MV-4-11 (cell line): Measurements from ENCODE around the gene GRK6.

ENCODE experiments used
- DNase-seq: peaks from one replicate; lab custom pipeline; 2025; lab: John Stamatoyannopoulos, UW

GRK6 gene

DNA sequence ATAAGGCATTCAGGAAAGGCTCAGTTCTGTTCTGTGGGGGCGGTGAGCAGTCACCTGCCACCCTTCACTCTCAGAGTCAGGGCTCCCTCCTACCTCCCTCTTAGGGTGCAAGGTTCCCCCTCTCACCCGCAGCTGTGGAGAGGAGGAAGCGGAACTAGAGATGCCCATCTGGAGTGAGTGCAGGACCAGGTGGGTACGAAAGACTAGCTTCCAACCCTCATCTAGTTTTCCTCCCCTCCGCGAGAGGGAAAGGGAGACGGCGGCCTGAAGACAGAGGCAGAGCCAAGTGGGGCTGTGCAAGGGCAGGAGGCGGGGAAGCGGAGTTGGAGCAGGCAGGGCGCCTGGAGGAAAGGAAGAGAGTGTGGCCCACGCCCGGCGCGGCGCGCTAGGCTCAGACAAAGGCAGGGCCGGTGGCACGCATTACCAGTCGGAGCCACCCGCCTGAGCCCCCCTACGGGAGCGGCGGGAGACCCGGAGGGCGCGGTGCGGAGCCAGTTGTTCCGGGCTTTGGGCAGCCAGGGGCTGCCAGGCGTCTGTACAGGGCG lies 27.4 kb downstream of the GRK6 start:
- peak; percentile 45 for DNase-seq

DNA sequence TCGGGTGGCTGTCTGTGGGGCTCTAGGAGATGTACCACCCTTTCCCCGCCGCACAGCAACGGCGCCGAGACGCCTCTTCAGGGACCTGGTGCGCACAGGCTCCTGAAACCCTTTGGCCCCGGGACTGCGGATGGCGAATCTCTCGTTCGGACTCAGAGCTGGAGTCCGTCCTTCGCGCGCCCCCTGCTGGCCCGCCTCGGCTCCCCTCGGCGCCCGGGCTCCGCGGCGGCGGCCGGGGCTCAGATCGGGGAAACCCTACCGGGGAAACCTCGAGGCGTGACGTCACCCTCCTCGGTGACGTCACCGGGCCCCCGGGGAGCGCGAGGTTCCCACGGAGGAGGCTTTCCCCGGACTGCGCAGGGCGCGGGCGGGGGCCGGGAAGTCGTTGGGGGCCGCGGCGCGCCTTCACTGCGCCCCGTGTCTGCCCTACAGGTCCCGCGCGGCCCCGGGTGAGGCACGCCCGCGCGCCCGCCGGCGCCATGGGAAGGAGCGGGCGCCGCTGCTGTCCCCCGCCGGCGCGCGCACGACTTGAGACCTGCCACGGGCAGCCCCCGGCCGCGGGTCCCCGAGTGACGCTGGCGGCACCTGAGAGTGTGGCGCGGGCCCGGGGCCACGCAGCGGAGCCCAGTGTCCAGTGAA lies 28.0 kb downstream of the GRK6 start:
- DNase-seq, result peak; percentile 82

DNA sequence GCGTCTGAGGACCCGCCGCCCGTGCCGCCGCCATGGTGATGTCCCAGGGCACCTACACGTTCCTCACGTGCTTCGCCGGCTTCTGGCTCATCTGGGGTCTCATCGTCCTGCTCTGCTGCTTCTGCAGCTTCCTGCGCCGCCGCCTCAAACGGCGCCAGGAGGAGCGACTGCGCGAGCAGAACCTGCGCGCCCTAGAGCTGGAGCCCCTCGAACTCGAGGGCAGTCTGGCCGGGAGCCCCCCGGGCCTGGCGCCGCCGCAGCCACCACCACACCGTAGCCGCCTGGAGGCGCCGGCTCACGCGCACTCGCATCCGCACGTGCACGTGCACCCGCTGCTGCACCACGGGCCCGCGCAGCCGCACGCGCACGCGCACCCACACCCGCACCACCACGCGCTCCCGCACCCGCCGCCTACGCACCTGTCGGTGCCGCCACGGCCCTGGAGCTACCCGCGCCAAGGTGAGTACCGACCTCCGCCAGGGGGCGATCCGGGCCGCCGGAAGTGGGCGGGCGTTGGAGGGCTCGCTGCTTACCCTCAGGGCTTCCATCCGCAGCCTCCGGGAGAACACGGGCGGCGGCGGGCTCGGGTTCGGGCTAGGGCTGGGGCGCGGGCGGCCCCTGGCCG lies 28.7 kb downstream of the GRK6 start:
- DNase-seq, result peak; percentile 49

DNA sequence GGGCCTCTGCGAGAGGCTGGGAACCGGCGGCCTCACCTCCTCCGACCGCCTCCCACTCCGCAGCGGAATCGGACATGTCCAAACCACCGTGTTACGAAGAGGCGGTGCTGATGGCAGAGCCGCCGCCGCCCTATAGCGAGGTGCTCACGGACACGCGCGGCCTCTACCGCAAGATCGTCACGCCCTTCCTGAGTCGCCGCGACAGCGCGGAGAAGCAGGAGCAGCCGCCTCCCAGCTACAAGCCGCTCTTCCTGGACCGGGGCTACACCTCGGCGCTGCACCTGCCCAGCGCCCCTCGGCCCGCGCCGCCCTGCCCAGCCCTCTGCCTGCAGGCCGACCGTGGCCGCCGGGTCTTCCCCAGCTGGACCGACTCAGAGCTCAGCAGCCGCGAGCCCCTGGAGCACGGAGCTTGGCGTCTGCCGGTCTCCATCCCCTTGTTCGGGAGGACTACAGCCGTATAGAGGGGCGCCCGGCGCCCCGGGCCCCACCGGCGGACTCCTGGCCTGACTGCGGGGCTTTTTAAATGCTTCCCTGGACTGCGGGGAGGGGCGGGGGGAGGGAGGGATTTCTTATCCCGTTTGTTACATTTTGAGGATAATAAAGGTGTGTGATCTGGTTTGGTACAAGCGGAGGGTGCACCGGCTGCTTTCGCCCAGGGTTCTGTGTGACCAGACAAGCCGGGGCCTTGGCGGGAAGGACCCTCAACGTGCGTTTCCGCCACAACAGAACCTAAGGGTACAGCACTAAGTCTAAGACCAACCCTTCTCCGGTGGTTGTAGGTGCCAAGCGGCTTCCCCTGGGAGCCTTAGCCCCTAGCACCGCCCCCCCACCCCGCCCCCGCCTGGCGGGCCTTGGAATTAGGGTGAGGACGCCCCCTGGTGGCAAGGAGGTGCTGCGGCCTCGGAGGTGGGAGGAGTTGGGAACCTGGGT lies 29.4 kb downstream of the GRK6 start:
- peak; percentile 73 for DNase-seq

DNA sequence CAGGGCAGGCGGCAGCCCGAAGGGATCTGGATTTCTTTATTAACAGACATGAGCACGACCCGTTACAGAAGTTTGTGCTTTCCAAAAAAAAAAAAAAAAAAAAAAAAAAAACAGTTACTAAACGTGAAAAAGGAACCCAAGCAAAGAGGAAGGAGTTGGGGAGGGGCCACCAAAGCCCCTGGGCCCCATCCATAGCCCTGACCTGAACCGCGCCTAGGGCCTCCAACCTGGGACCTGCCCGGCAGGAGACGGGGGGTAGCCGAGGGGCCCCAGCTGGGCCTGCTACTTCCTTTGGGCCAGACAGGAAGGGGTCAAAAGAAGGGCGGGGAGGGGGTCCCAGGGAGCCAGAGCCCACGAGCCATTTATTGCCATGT lies 30.1 kb downstream of the GRK6 start:
- DNase-seq, result no peak

DNA sequence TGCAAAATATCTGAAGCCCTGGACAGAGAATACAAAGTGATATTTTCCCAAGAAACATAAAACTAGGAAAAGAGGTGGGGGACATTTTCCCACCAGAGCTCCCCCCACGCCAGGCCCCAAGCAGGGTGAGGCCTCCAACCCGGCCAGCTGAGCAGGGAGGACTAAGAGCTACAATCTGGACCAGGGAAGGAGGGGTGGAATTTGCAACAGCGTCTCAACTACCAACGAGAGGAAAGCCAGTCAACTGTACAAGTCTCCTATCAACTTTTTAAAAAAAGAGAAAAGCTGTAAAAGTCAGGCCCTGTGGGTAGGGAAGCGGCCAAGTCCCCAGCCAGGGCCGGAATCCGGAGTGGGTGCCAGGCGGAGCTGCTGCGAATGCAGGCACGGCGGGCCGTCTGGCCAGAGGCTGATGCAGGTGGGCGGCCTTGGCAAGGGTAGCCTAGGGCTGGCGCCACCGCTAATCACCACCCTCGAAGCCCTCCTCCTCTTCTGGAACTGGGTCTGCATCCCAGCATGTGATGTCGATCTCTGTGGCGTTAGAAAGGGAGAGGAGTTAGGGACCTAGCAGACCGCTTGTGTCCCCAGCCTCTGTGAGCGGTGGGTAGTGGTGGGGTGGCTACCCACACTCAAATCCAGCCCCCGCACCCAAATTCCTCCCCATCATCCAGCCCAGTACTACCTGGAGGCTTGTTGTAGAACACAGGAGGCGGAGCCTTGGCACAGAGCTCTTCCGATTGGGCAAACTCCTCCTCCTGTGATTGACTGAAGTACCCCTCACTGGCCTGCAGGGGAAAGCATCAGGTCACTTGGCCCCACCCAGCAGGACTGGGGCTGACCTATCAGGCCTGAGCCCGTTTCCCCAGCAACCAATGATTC lies 30.7 kb downstream of the GRK6 start:
- DNase-seq, result peak; percentile 98

DNA sequence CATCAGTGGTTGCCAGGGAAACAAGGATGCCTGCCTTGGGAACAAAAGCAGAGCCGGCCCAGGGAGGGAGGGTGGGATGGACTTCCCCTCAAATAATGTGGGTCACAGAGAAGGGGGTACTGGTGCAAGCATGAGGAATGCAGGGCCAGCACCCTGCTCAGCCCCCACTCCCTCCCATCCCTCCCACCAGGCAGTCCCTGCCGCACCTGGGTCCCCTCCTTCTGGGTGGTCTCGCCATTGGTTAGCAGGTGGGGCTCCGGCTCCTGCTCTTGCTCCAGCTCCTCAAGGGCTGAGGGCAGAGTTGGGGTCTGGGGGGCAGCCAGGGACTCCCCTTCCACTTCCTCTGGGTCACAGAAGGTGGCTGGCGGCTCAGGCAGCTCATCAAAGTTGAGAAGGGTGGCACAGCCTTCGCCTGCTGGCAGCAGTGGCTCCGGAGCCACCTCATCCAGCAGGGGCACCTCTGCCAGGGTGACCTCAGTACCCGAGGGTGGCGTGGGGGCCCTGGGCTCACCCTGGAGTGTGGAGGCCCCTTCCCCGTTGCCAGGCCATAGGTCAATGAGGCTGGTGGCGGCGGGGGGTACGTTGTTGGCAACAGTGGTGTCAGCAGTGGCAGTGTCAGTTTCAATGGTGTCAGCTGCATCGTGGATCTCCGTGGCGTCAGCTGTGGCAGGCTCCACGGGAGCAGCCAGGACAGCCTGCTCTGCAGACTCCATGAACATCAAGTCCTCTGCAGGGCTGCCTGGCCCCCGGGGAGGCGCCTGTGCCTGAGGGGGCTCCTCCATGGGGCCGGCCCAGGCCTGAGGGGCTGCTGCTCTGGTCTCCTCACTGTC lies 31.6 kb downstream of the GRK6 start:
- no peak for DNase-seq

DNA sequence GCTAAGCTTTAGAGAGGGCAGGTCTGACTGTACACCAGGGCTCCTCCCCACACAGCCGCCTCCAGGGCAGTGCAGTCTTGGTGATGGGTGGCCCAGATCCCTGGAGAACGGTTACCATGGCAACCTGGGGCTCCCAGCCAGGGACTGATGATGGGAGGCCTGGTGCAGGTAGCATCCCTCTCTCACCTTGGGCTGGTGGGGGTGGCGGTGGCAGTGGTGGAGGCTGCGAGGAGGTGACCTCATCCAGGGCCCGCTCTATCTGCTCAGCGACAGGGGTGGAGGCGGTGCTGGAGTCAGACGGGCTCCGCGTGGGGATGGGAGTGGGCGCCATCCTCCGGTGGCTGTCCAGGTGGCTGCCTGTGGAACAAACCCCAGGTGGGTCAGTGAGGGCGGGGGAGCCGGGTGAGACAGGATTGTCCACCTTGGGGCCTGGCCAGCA lies 32.5 kb downstream of the GRK6 start:
- no peak for DNase-seq

DNA sequence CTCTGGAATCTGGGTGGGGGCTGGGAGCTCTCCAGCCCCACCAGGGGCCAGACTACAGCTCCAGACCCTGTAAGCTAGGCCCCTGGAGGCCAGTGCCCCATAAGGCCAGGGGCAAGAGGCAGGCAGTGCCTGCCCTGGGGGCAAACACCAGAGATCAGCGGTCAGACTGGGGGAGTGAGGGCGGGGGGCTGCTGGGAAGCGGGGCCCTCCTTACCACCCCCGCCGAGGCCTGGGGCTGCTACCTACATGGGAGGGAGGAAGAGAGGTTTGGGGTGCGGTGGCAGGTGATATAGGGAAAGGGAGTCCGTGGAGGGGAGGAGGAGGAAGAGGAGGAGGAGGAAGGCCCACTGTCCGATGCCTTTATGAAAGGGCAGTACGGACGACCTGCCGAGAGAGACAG lies 32.9 kb downstream of the GRK6 start:
- DNase-seq, result no peak

DNA sequence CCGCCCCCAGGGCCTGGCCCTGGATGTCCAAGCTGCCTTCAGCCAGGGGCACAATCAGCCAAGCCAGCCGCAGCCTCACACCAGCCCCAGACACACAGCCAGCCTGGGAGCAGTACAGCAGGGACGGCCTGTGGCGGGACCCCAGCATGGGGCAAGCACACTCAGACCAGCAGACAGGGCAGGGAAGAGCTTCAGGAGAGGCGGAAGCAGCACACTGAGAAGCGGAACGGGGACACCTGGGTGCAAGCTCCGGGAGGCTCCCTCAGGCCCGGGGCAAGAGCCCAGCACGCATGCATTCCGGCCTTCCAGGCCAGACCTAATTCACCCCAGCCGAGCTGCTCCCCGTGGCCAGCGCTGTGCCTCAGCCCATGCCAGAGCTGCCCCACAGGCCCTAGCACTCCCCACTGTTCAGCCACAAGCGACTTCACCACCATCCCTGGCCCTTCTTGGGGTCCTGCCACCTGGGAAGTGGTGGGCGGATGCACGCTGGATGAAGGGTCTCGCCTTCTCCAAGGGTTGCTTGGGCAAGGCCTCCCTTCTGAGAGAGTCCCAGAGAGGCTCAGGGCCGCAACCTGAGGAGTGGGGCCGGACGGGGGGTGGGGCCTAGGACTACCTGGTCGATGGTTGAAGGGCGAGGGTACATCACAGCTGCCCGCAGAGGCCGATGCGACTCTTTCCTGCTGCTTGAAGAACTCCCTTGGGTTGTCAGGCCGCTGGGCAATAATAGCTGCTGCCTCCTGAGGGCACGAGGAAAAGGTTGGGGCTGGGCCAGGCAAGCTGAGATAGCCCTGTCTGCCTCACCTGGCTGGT lies 33.5 kb downstream of the GRK6 start:
- no peak for DNase-seq

DNA sequence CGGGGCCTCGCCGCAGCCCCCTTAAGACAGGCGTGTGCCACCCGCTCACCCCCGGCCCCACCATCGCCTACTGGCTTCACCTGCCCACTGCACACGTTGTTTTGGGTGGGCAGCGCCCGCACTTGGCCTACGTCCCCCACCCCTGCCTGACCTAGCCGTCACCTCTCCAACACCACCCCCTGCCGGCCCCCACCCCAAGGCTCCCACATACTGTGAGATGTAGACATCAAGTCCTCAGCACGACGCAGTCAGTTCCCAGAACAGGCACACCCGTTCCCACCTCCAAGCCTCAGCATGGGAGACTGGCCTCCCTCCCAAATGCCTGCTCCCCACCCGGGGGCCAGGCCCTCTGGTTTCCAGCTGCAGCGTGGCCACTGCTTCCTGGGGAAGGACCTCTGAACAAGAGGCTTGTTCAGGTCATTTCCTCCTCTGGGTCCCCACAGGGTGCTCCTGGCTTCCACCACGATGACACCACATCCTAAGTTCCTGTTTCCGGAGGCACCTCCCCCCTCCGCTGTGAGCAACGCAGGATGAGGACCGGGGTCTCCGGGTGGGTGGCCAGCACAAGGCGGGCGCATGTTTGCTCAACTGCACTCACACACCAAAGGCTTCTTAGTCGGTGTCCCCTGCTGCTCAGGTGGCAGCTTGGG lies 35.7 kb downstream of the GRK6 start:
- peak; percentile 83 for DNase-seq

DNA sequence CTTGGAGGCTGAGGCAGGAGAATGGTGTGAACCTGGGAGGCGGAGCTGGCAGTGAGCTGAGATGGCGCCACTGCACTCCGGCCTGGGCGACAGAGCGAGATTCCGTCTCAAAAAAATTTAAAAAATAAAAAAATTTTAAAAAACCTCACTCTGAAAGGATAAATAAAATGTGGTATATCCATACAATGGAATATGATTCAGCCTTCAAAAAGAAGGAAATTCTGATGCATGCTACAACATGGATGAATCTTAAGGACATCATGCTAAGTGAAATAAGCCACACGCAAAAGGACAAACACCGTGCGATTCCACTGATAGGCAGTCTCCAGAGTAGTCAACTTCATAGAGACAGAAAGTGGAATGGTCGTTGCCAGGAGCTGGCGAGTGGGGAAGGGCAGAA lies 38.6 kb downstream of the GRK6 start:
- DNase-seq, result no peak

DNA sequence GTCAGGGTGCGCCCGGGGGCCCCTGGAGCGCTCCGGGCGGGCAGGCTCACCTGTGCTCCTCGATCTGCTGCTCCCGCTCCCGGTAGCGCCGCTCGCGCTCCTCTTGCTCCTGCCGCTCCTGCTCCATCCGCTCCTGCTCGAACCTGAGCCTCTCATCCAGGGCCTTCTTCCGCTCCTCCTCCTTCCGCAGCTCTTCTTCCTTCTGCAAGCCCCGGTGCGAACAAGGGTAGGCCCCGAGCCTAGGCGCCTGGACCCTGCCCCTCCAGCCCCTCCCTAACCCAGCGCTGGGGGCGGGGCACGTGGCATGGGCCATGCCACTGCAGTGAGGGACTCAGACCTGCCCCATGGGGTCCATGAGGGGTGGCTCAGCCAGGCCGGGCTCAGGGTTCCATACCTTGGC lies 40.4 kb downstream of the GRK6 start:
- no peak for DNase-seq

DNA sequence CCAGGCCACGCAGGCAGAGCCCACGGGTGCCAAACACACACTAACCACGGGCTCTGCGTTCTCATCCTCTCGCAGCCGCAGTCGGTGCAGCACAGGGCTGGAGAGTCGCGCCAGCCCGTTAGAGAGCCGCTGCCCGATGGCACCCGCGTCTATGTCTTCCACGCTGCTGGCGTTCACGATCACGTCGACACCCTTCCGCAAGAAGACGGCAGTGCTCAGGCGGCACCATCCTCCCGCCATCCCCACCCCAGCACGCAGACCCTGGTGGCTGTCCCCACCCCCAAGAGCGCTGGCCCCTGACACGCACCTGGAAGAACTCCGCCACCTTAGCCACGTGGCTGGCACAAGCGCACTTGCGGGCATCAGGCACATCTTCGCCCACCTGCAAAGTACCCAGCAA lies 41.0 kb downstream of the GRK6 start:
- no peak for DNase-seq

DNA sequence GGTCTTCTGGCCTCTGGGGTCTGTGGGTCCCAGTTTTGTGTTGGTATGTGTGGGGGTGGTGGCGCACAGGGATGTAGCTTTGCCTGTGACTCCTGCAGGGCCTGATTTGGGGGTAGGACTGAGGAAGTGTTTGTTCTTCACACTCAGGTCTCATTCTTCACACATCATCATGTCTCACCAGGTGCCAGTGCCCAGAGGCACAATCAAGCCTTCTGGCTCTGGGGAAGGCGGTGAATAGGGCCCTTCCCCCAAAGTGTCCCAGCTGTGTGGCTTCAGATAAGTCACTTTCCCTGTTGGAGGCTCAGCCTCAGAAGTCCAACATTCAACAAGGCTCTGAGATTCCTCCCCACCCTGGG lies 41.8 kb downstream of the GRK6 start:
- no peak for DNase-seq

DNA sequence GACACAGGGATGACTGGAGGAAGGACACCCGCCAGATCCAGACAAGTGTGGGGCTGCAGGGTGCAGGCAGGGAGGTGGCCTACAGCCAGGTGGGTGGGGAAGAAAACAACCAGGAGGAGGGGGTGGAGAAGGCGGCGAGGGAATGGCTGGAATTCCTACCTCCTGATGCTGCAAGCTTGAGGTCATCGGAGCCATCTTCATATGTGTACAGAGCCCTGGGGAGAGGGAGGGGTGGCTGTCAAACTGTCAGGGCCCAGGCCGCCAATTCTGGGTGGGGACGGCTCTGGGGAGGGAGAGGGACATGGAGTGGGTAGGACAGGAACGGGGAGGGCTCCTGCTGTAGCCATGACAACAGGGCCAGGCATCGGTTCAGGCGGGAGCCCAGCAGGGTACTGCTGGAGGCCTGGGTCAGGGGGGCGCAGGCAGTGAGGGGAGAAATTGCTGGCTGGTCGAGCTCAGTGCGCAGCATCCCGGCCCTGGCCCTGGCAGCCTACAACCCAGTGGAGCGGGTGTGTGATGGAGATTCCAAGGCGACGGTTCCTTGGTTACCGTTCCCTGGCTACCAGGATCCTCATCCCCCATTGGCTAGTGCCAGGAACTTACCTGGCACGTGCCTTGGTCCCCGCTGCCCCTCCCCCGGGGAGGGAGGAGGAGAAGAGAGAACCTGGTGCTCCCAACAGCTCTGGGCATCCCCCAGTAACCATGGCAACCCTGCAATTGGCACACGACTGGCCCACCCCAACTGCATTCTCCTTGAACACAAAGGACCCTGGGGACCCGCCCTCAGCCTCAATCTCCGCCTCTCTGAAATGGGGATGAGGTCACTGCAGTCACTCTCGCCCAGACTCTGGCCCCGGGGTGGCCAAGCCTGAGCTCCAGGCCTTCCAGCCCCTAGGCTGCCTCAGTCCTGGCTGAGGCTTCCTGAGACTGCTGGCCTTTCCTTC lies 42.5 kb downstream of the GRK6 start:
- DNase-seq, result no peak

DNA sequence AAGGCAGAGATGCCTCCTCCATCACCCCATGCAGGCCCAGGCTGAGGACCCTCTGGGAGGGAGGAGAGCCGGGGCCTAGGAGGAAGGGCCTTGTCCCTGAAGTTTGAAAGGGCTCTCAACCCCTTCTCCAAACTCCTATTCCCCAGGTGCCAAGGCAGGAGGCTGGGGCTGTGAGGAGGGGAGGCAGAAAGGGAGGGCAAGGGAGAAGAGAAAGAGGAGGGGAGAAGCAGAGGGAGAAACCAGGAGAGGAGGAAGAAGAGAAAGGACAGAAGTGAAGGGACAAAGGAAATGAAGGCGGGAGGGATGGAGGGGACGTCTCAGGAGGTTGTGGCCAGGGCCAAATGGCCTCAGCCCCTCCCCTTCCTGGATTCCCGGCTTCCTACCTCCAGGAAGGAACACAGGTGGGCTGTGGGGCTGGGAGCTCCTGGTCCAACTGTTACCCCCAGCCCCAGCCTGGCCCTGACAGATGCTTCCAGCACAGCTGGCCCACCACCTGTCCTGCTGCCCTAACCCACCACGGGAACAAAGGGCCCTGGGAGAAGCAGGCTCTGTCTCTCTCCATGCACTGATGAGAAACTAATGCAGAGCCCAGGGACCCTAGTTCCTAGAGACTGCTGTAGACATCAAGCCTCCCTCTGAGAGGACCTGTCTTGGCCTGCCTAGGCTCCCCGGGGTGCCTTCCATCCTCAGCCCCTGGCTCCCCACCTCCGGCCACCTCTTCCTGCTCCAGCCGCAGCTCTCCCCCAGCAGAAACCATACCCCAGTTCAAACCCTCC lies 43.5 kb downstream of the GRK6 start:
- no peak for DNase-seq
